H1 (cell line): Measurements from ENCODE around the gene POLG. TPM values are rescaled to one million over a fixed set of nuclear protein-coding genes. Genes with fewer than 3 reads are reported as not detected.

Source experiments
- CHD7 ChIP-seq: fragments of 300-600 bp; sonication (generic); IDR thresholded peaks from 2 replicates; pipeline ENCODE4 v1.7.1; 2012; ENCODE audit warnings: low read length, moderate library complexity, mild to moderate bottlenecking, inconsistent platforms; ENCODE audit not compliant: insufficient replicate concordance
- RAD21 ChIP-seq, 2 experiments: IDR thresholded peaks in 1 of 2; conservative IDR thresholded peaks in 1 of 2; 2 replicates each; pipeline ENCODE4 v1.6.1; 2011; ENCODE audit warnings: low read depth in 2 of 2, low read length in 2 of 2, improper control_type of control experiment in 1 of 2, inconsistent platforms in 1 of 2, mild to moderate bottlenecking in 1 of 2, moderate library complexity in 1 of 2
- polyA plus RNA-seq, 7 experiments: library from polyadenylated mRNA; depleted of rRNA in 3 of 7; stranded (reverse) in 5 of 7; unstranded in 2 of 7; fragments of >200 nt in 5 of 7; fragments of 200-250 nt in 2 of 7; gene quantifications; 1 replicate in 5 of 7; 2 replicates in 1 of 7; 4 replicates in 1 of 7; pipeline versions ENCODE4 v1.2.1 to v1.2.3, GENCODE V29; 2011 to 2013; ENCODE audit warnings: missing spikeins in 2 of 7, mixed read lengths in 2 of 7
- total RNA-seq: library from RNA; stranded (reverse); fragmentation: NEBNext Ultra II Directional; extraction: Animal tissue kit (Norgen Biotek cat#: 25700); gene quantifications from 2 replicates; pipeline ENCODE4 v1.2.1, GENCODE V29; 2021

Gene POLG
- total and polyA plus RNA-seq, 2 of the 8 experiments (the other 6 are each of a cell fraction or from before 2014, with no cell fraction given) = 14.8 to 52.3 TPM

- no peak for TF ChIP-seq CHD7
- no peak for TF ChIP-seq RAD21 (IDR thresholded peaks at IDR 0.05 in 1 of 2, conservative IDR thresholded peaks at IDR 0.05 in 1 of 2; ENCODE audit: low read depth in 2 of 2, low read length in 2 of 2)
Observed at GRCh38 chr15:89328398-89329254, 6.0 kb downstream of the POLG start (continued).
